Upper lobe of left lung (tissue), 4 donors: Measurements from ENCODE around the gene PEF1.

Experiments used
- POLR2A ChIP-seq, 4 donors: fragments of 450-650 bp; IDR thresholded peaks; one replicate each; pipeline ENCODE4 v1.5.1; 2016 to 2017; ENCODE audit warnings: antibody characterized with exemption in 4 of 4, mild to moderate bottlenecking in 2 of 4
- TF ChIP-seq, protein P1 (sequence below), 6 experiments: fragments of 450-650 bp in 4 of 6; fragments of 200-600 bp in 2 of 6; sonication (generic) in 2 of 6; IDR thresholded peaks; one replicate each; pipeline ENCODE4 v1.5.1; 2016 to 2019; ENCODE audit warnings: antibody characterized with exemption in 6 of 6

DNA sequence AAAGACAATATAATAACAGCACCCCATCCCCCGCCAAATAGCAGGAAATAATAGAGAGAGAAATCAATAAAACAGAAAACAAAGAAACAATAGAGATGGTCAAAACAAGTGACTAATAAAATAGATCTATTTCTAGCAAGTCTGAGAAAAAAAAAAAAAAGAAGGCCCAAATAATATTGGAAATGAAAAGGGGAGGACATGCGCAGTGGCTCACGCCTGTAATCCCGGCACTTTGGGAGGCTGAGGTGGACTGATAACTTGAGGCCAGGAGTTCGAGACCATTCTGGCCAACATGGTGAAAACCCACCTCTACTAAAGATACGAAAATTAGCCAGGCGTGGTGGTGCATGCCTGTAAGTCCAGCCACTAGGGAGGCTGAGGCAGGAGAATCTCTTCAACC is 45.7 kb downstream of the PEF1 start:
- TF ChIP-seq, protein P1, sequence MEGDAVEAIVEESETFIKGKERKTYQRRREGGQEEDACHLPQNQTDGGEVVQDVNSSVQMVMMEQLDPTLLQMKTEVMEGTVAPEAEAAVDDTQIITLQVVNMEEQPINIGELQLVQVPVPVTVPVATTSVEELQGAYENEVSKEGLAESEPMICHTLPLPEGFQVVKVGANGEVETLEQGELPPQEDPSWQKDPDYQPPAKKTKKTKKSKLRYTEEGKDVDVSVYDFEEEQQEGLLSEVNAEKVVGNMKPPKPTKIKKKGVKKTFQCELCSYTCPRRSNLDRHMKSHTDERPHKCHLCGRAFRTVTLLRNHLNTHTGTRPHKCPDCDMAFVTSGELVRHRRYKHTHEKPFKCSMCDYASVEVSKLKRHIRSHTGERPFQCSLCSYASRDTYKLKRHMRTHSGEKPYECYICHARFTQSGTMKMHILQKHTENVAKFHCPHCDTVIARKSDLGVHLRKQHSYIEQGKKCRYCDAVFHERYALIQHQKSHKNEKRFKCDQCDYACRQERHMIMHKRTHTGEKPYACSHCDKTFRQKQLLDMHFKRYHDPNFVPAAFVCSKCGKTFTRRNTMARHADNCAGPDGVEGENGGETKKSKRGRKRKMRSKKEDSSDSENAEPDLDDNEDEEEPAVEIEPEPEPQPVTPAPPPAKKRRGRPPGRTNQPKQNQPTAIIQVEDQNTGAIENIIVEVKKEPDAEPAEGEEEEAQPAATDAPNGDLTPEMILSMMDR (IDR thresholded peaks at IDR 0.05): no peak
- TF ChIP-seq POLR2A (IDR thresholded peaks at IDR 0.05): no peak
